DND-41 (cell line): ENCODE results near the gene ISG15.
A peak's percentile ranks its signal among the peaks of the same experiment; 100 is the strongest.

Source experiments
- ATAC-seq: fragments of 200-7000 bp; cut with Tn5 transposase; 3 replicates; pipeline ENCODE4 v1.9.1; 2021; ENCODE audit warnings: low read depth; ENCODE audit not compliant: insufficient read depth
- DNase-seq: peaks from one replicate; pipeline ENCODE4 v3.0.0-alpha.2; 2020
- H2AFZ ChIP-seq: 2 replicates; pipeline ENCODE4 v1.6.0; 2012; ENCODE audit warnings: low read depth, low read length
- H3K27ac ChIP-seq: 2 replicates; pipeline ENCODE4 v1.5.1; 2012; ENCODE audit warnings: low read length, inconsistent platforms
- H3K27me3 ChIP-seq: fragments of 200-600 bp; sonication (generic); 2 replicates; pipeline ENCODE4 v1.6.0; 2012; ENCODE audit warnings: low read length, mild to moderate bottlenecking, inconsistent platforms; ENCODE audit not compliant: insufficient read depth, poor library complexity
- H3K36me3 ChIP-seq: 2 replicates; pipeline ENCODE4 v1.5.1; 2012; ENCODE audit warnings: low read length, inconsistent platforms; ENCODE audit not compliant: insufficient read depth
- H3K4me1 ChIP-seq: 2 replicates; pipeline ENCODE4 v1.5.1; 2012; ENCODE audit warnings: mild to moderate bottlenecking, low read length; ENCODE audit not compliant: insufficient read depth
- H3K4me2 ChIP-seq: 2 replicates; pipeline ENCODE4 v1.6.0; 2012; ENCODE audit warnings: mild to moderate bottlenecking, moderate library complexity, low read length, inconsistent platforms; ENCODE audit not compliant: insufficient read depth
- H3K4me3 ChIP-seq, 2 experiments: fragments of 200-600 bp in 1 of 2; shearing (Covaris generic) in 1 of 2; 2 replicates each; pipeline ENCODE4 v1.5.1; 2012 to 2016; ENCODE audit warnings: inconsistent platforms in 2 of 2, low read length in 2 of 2, mild to moderate bottlenecking in 2 of 2, low read depth in 1 of 2, moderate library complexity in 1 of 2
- H3K79me2 ChIP-seq: 2 replicates; pipeline ENCODE4 v1.6.0; 2012; ENCODE audit warnings: low read length, inconsistent platforms; ENCODE audit not compliant: insufficient read depth
- H3K9ac ChIP-seq: 2 replicates; pipeline ENCODE4 v1.6.0; 2012; ENCODE audit warnings: low read depth, mild to moderate bottlenecking, inconsistent platforms, low read length, moderate library complexity
- H3K9me3 ChIP-seq: 2 replicates; pipeline ENCODE4 v1.5.1; 2012; ENCODE audit warnings: low read length, moderate library complexity, mild to moderate bottlenecking, inconsistent platforms; ENCODE audit not compliant: insufficient read depth, severe bottlenecking
- H4K20me1 ChIP-seq: 2 replicates; pipeline ENCODE4 v1.6.0; 2012; ENCODE audit warnings: low read length; ENCODE audit not compliant: insufficient read depth
- CTCF ChIP-seq: IDR thresholded peaks from 2 replicates; pipeline ENCODE4 v1.5.1; 2012; ENCODE audit warnings: borderline replicate concordance, low read length, moderate library complexity, mild to moderate bottlenecking; ENCODE audit not compliant: poor library complexity, severe bottlenecking; ENCODE audit errors: extremely low read depth
- EZH2 ChIP-seq: IDR thresholded peaks from 3 replicates; pipeline ENCODE4 v1.6.1; 2012; ENCODE audit warnings: borderline replicate concordance, low read depth, mild to moderate bottlenecking, moderate library complexity, low read length, inconsistent platforms; ENCODE audit not compliant: severe bottlenecking

ISG15 gene

DNA sequence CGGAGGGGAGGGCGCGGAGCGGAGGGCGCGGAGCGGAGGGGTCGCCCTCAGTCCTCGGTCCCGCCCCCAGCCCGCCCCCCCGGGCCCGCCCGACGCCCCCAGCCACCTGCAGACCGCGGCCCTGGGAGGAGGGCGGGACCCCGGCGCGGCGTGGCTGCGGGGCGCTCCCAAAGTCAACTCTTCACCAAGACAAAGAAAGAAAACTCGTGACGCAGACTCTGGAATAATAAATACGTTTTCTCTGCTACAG lies 14.6 kb upstream of the ISG15 start:
- Histone ChIP-seq H3K27ac (no peak overlapping the region), H3K4me3 (no peak overlapping the region), H3K4me2 (no peak overlapping the region), H3K9me3 (no peaks in the 10 kb centered on the region), H3K4me1 (peaks cover 8% of the 10 kb centered on the region; the same call in 1 of the 2 replicates), H3K79me2 (no peaks in the 10 kb centered on the region), H3K27me3 (peaks cover 42% of the 10 kb centered on the region), H4K20me1 (peaks cover 13% of the 10 kb centered on the region), H2AFZ (no peak overlapping the region), H3K9ac (no peak overlapping the region), H3K36me3 (no peaks in the 10 kb centered on the region)
- TF ChIP-seq CTCF (no peak), EZH2 (no peak)
- no peak for ATAC-seq
- DNase-seq: no peak

DNA sequence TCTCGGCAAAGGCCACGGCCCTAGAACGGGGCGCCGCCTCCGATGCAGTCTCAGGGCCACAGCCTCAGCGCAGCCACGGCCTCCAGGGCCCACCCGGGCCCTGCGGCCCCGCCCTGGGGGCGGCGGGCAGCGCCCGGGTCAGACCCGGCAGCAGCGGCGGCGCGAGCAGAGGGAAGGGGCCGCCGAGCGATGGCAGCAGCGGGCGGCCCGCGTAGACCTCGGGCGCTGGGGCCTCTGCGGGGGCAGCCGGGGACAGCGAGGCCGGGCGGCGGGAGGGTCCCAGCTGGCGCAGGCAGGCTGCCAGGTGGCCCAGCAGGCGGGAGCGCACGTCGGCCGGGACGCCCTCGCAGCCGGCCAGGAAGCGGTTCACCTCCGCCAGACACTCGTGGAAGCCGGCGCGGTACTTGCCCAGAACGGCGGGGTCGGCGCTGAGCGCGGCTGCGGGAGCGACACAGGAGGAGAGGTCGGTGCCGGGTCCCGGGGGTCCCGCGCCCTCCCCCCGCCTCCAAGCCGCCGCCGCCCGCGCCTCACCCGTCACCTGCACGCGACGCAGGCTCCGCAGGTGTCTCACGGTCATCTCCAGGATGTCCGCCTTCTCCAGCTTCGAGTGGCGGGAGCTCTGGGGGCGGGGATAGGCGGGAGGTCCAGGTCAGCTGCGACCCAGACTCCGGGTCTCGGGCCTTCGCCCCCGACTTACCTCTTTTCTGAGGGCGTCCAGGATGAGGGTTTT lies 14.1 kb upstream of the ISG15 start:
- Histone ChIP-seq H3K36me3 (no peaks in the 10 kb centered on the region), H3K27me3 (peaks cover 46% of the 10 kb centered on the region), H3K4me1 (peaks cover 8% of the 10 kb centered on the region; the same call in 1 of the 2 replicates), H3K27ac (no peak overlapping the region), H3K9ac (no peak overlapping the region), H3K9me3 (no peaks in the 10 kb centered on the region), H3K4me2 (peak overlapping the region; percentile 42), H3K79me2 (no peaks in the 10 kb centered on the region), H2AFZ (no peak overlapping the region), H4K20me1 (peaks cover 16% of the 10 kb centered on the region), H3K4me3 (no peak overlapping the region)
- DNase-seq (no peak), ATAC-seq (peak; percentile 24; the same call in 2 of the 3 replicates)
- TF ChIP-seq EZH2: peak; percentile 75
- no peak for TF ChIP-seq CTCF

GRCh38 chr1:999725-1000356 lies 13.5 kb upstream of the ISG15 start, which contains the start of gene HES4:
Gene HES4 (minus strand): TSS chr1:1000097. CDS start chr1:999973, 124 bp downstream.
- no peaks in the 10 kb centered on the region for H3K79me2 ChIP-seq
- H3K36me3 ChIP-seq: no peaks in the 10 kb centered on the region
- H3K27ac ChIP-seq: no peak within 1 kb of the TSS
- H3K9ac ChIP-seq: no peak within 1 kb of the TSS
- no peak for TF ChIP-seq CTCF
- no peak for TF ChIP-seq EZH2
- H3K9me3 ChIP-seq: no peaks in the 10 kb centered on the region
- H2AFZ ChIP-seq: no peak within 1 kb of the TSS
- peak; percentile 66 for ATAC-seq
- peak within 1 kb of the TSS; percentile 42 for H3K4me2 ChIP-seq
- H4K20me1 ChIP-seq: peaks cover 21% of the 10 kb centered on the region
- peaks cover 8% of the 10 kb centered on the region; the same call in 1 of the 2 replicates for H3K4me1 ChIP-seq
- H3K4me3 ChIP-seq: no peak within 1 kb of the TSS; a peak in 1 of 4 replicates
- peak; percentile 55 for DNase-seq
- peaks cover 52% of the 10 kb centered on the region for H3K27me3 ChIP-seq
